H1 (cell line): Measurements from ENCODE around the gene KRT8. TPM values are rescaled to one million over a fixed set of nuclear protein-coding genes. Genes with fewer than 3 reads are reported as not detected.

Experiments
- ASH2L ChIP-seq: fragments of 200-600, 300-600 bp; sonication (generic); IDR thresholded peaks from one replicate; pipeline ENCODE4 v1.7.1; 2017; ENCODE audit warnings: low read length
- BACH1 ChIP-seq: IDR thresholded peaks from 2 replicates; pipeline ENCODE4 v1.6.1; 2012; ENCODE audit warnings: low read length, improper control_type of control experiment
- CHD7 ChIP-seq: fragments of 300-600 bp; sonication (generic); IDR thresholded peaks from 2 replicates; pipeline ENCODE4 v1.7.1; 2012; ENCODE audit warnings: low read length, moderate library complexity, mild to moderate bottlenecking, inconsistent platforms; ENCODE audit not compliant: insufficient replicate concordance
- MAX ChIP-seq: IDR thresholded peaks from 2 replicates; pipeline ENCODE4 v1.6.1; 2012; ENCODE audit warnings: inconsistent platforms
- POLR2A ChIP-seq, 2 experiments: IDR thresholded peaks; 1 replicate in 1 of 2; 2 replicates in 1 of 2; pipeline ENCODE4 v1.6.1; 2011; ENCODE audit warnings: low read depth in 2 of 2, low read length in 2 of 2, mild to moderate bottlenecking in 2 of 2; ENCODE audit errors: control extremely low read depth in 1 of 2
- POLR2AphosphoS5 ChIP-seq: IDR thresholded peaks from 2 replicates; pipeline ENCODE4 v1.6.1; 2011; ENCODE audit warnings: low read depth, low read length
- RBBP5 ChIP-seq: IDR thresholded peaks from 2 replicates; pipeline ENCODE4 v1.7.1; 2012; ENCODE audit warnings: low read depth, mild to moderate bottlenecking, inconsistent platforms, low read length, moderate library complexity, borderline replicate concordance
- SIX5 ChIP-seq: IDR thresholded peaks from 2 replicates; pipeline ENCODE4 v1.6.1; 2011; ENCODE audit warnings: mild to moderate bottlenecking, low read depth, low read length
- TBP ChIP-seq: IDR thresholded peaks from 2 replicates; pipeline ENCODE4 v1.6.1; 2011; ENCODE audit warnings: low read depth, low read length, improper control_type of control experiment
- TCF12 ChIP-seq: IDR thresholded peaks from 2 replicates; pipeline ENCODE4 v1.6.1; 2011; ENCODE audit warnings: low read depth, mild to moderate bottlenecking, low read length
- YY1 ChIP-seq: IDR thresholded peaks from 2 replicates; pipeline ENCODE4 v1.6.1; 2011; ENCODE audit warnings: low read depth, mild to moderate bottlenecking, low read length
- polyA plus RNA-seq, 7 experiments: library from polyadenylated mRNA; depleted of rRNA in 3 of 7; stranded (reverse) in 5 of 7; unstranded in 2 of 7; fragments of >200 nt in 5 of 7; fragments of 200-250 nt in 2 of 7; gene quantifications; 1 replicate in 5 of 7; 2 replicates in 1 of 7; 4 replicates in 1 of 7; pipeline versions ENCODE4 v1.2.1 to v1.2.3, GENCODE V29; 2011 to 2013; ENCODE audit warnings: missing spikeins in 2 of 7, mixed read lengths in 2 of 7
- total RNA-seq: library from RNA; stranded (reverse); fragmentation: NEBNext Ultra II Directional; extraction: Animal tissue kit (Norgen Biotek cat#: 25700); gene quantifications from 2 replicates; pipeline ENCODE4 v1.2.1, GENCODE V29; 2021

KRT8 gene
- total and polyA plus RNA-seq, 2 of the 8 experiments (the other 6 are each of a cell fraction or from before 2014, with no cell fraction given) = 280 to 290 TPM

DNA sequence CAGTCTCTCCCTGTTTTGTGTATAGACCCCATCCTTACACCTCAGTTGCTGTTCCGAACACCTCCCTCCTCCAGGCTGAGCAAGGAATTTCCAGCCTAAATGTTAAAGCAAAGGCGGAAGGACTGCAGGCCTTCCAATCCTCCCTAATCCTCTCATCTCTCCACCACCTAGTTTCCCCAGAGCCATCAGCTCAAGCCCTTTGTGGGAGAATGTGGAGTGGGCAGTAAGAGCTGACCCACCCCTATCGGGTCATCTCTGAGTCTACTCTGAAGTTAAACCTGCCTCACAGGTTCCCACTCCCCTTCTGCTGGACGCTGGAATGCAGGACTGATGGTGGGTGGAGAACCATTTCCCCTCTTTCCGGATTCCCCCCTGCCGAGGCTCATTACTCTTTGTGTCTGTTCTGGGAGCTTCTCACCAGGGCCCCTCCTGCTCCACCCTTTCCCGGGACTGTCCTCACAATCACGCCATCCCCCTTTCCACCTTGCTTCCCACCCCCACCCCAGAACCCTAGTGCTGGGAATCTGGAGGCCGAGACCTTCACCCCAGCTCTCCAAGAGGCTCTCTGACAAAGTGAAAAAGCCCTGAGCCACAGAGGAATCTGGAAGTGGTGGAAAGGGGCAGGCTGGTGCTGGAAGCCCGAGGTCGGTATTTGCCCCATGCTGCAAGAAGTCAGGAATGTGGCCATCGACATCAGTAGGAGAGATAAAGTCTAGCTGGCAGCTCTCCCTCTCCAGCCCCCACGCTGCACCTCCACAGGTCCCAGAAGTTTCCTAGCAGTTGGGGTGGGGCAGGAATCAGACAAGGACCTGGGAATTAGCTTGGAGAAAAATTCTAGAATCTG lies 40.7 kb upstream of the KRT8 start (continued):
- TF ChIP-seq CHD7 = no peak
- no peak; the same call in 1 of the 2 replicates for TF ChIP-seq POLR2AphosphoS5
- TF ChIP-seq ASH2L = peak; percentile 54
- peak; percentile 57; the same call in 1 of the 2 replicates for TF ChIP-seq BACH1
- TF ChIP-seq MAX = peak; percentile 38; the same call in 1 of the 2 replicates
- TF ChIP-seq YY1 = no peak
- no peak for TF ChIP-seq SIX5
- TF ChIP-seq TBP = peak; percentile 22; the same call in 1 of the 2 replicates
- TF ChIP-seq POLR2A (IDR thresholded peaks at IDR 0.05; ENCODE audit: control extremely low read depth in 1 of 2, low read depth in 2 of 2, low read length in 2 of 2) = peak in 1 of 2 experiments; percentile 44; a peak in 1 of 3 replicates
- peak; percentile 44; the same call in 1 of the 2 replicates for TF ChIP-seq RBBP5
- no peak for TF ChIP-seq TCF12
